HG03095 (cell line): Measurements from ENCODE around the gene CDC42BPG.
"Not testable (repeated sequence)": the region's sequence is repeated elsewhere in the genome, so short reads cannot be mapped to it uniquely, and the experiment has no call there.

Experiments
- ATAC-seq: cut with Tn5 transposase; IDR thresholded peaks from one replicate; pipeline ENCODE4 v1.9.1; 2021; ENCODE audit warnings: moderate library complexity; ENCODE audit not compliant: unreplicated experiment

CDC42BPG gene

GRCh38 chr11:64836448-64837072 is 7.9 kb downstream of the CDC42BPG start:
- no peak for ATAC-seq

DNA sequence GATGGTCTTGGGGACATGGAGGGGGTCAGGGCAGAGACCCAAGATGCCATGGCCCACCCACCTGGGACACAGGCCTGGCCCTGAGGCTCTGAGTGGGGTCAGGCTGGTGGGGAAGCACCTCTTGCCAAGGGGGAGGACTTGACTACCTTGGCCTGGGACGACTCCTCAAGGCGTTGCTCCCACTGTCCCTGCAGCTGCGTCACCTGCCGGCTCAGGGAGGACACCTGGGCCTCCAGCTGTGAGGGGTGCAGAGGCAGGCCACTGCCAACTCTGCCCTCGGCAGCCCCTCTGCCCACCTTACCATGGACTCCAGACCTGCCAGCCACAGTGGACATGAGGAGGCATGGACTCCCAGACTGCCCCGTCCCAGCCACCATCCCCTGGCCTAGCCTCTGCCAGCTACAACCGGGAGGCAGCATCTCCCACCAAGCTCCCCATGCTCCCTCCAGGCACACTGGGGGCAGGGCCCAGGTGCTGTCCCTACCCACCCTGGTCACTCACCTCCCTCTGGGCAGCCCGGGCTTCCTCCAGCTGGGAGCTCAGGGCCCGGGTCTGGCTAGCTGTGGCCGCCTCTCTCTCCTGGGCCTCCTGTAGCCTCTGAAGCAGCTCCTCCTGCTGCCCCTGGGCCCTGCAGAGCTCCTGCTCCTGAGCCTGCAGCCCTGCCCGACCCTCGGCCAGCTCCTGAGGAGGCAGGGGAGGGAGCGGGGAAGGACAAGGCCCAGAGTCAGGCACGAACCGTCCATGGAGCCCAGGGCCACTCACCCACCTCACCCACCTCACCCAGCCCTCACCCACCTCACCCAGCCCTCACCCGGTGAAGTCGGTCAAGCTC is 8.6 kb downstream of the CDC42BPG start:
- no peak for ATAC-seq

DNA sequence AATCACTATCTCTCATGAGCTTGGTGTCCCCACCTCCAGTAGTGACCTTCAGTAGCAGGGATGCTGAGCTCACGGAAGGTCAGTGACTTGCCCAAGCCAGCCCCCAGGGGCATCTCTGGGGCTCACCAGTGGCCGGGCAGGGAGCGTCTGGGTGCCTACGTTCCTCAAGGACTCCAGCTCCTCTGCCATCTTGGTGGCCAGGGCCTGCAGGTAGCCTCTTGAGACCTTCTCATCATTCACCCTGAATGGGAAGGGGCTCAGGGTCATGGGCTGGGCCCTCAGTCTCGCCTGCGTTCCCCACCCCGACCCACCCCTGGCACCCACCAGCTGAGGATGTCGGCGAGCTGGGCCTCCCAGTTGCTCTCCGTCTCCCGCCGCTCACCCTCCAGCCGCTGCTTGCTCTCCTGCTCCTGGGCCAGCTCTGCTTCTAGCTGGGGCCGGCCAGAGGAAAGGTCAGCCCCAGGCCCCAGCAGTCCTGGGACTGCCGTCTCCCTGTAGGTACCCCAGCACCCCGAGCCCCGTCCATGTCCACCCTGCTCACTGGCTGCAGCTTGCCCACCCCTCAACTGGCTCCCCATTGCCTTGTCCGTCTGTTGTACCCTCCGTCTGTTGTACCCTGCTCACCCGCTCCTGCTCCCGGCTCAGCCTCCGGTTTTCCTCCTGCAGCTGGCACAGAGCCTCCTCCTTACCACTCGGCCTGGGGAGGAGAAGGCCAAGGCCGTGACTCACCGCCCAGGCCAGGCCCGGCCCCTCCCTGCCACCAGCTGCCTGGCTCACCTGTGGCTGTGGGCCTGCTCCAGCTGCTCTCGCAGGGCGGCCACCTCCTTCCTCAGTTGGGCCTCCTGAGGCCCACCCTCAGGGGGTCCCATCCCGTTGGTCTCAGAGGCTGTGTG is 9.5 kb downstream of the CDC42BPG start:
- no peak for ATAC-seq

GRCh38 chr11:64834031-64834722 is 10.3 kb downstream of the CDC42BPG start:
- ATAC-seq, result no peak

GRCh38 chr11:64833509-64833908 is 10.9 kb downstream of the CDC42BPG start:
- ATAC-seq, result no peak

DNA sequence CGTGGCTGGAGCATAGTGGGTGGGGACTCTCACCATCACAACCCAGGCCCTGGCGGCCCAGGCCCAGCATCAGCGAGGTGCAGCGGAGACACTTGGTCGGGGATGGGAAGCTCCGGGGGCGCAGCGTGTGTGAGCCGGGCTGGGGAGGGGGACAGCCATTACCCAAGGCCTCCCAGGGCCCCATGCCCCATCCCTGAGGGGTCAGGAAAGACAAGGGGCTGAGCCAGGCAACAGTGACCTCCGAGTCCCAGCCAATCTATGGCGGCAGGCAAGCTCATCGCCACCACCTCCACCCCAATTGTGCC is 11.3 kb downstream of the CDC42BPG start:
- ATAC-seq, result no peak

DNA sequence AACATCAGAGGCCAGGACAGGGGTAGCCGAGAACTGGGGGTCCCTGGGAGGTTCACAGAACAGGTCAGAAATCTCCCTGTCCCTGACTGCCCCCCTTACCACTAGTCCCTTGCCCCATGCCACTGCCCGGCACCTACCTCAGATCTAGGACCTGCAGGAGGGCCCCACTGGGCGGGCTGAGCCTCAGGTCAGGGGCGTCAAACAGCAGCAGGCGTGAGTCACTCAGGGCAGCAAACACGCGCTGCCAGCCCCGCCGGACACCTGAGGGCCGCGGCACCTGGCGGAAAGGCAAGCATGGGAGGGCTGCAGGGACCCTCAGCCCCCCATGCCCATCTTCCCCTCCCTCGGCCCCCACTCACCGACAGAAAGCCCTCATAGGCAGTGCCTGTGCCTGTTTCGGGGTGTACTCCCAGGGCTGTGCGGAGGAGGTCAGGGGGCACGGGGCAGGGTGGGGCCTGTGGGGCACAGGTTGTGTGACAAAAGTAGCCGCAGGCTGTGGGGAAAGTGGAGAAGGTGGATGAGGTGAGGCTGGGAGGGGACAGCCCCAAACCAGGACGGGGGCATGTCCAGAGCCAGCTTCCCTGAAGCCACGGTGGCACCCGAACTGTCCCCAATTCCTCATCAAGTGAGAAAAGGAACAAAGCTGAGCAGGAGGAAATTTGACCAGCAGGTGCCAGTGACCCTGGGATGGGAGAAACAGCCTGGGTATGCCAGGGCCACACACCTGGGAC is 11.8 kb downstream of the CDC42BPG start:
- ATAC-seq, result no peak

- ATAC-seq, result no peak
Measured at GRCh38 chr11:64831411-64831891, 13.0 kb downstream of the CDC42BPG start.

DNA sequence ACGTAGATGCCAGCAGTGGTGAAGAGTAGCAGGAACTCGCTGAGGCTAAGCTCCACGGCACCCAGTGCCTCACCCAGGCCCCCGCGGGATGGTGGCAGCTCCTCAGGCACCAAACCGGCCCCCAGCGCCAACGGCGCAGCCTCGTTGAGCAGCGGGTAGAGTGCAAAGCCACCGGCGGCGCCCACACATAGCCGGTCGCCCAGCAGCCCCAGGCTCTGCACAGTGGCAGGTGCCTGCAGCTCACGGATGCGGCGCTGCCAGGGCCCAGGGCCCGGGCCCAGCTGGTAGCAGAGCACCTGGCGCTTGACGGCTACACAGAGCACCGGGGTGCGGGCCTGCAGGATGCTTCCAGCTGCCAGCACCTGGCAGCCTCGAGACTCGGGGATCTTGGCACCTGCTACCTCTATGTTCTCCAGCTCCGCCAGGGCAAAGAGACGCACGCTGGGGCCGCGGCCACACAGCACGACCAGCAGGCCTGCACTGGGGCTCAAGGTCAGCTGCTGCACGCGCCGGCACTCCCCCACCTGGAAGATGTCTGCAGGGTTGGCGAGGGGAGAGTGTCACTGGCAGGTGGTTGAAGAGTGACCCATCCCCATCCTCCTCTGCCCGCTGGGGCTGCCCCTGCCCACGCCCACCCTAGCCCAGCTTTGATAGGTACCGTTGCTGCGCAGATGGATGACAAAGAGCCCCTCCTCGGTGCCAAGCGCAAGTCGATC is 14.8 kb downstream of the CDC42BPG start:
- no peak for ATAC-seq

- no peak for ATAC-seq
Measured at GRCh38 chr11:64827451-64827839, 17.0 kb downstream of the CDC42BPG start.

GRCh38 chr11:64826578-64827450 is 17.6 kb downstream of the CDC42BPG start:
- no peak for ATAC-seq

- ATAC-seq, result no peak
Measured at GRCh38 chr11:64826062-64826461, 18.4 kb downstream of the CDC42BPG start.

DNA sequence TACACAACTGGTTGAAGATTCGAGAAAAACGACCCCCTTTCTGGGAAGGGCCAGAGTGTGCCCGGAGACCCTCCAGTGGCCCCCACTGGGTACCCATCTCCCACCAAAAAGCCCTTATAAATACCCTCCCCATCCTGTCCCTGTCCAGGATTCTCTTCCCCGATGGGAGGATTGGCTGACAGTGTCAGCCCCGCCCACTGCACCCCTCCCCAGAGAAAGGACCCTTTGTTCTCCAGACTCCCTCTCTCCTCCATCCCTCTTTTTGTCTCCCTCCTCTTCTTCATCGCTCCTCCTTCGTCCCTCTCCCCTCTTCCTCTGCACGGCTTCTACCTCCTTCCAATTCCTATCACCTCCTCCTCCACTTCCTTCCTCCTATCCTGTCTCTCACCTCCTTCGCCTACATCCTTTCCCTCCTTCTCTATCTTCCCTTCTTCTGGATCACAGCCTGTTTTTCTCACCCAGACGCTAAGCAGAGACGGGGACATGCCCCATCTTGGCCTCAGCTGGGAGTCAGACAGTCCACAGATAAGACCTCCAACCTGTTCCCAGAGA is 20.8 kb downstream of the CDC42BPG start:
- no peak for ATAC-seq

DNA sequence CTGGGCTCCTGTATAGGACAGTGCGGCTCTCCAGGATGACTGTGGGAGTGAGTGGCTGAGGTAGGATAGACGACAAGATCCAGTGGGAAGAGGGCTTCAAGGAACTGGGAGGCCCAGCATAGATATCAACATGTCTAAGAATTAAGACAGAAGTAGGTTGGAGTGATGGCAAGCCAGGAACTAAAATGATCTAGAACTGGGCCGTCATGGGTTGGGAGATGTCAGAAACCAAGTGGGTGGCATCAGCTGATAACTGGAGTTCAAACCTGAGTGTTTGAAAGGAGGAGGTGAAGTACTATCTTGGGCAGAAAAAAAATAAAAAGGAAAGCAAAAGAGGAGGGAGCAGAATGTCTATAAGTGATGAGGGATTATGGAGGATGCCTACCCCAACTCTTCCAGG is 27.0 kb downstream of the CDC42BPG start:
- no peak for ATAC-seq

DNA sequence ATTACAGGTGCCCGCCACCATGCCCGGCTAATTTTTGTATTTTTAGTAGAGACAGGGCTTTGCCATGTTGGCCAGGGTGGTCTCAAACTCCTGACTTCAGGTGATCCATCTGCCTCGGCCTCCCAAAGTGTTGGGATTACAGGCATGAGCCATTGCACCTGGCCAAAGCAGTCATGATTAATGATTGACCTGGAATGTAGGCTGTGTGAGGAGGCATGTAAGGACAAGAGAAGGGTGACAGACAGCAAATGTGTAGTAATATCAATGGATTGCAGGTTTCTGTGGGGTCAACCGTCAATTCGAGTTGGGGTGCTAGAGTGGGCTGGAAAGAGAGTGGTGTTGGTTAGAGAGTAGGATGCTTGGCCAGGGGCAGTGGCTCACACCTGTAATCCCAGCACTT is 29.0 kb downstream of the CDC42BPG start:
- ATAC-seq, result not testable (repeated sequence)

DNA sequence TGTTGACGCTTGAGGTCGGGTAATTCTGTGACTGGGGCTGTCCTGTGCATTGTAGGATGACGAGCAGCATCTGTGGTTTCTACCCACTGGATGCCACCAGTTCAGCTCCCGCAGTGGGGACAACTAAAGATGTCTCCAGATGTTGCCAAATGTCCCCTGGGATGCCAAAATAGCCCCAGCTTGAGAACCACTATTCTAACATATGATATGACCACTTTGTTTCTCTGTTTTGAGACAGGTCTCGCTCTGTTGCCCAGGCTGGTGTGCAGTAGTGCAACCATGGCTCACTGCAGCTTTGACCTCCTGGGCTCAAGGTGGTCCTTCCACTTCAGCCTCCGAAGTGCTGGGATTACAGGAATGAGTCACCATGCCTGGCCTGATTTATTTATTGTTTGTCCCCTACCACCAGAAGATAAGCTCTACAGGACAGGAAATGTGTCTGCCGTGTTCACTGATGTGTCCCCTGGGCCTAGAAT is 29.7 kb downstream of the CDC42BPG start:
- ATAC-seq, result peak; percentile 53

DNA sequence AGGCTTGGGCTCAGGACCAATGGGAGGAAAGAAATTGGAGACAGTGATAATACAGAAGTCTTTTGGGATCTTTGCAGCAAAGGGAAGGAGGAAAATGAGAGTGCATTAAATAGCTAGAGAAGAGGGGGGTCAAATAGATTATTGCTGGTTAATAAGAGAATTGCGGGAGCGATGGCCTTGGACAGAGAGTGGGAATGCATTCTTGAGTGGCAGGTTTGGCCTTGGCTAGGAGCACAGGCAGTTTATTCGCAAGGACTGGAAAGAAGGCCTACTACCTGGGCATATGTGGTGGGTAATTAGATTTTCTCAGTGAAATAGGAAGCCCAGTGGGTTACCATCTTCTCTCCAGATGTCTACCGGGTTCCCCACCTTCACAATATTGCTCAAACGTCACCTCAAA is 30.6 kb downstream of the CDC42BPG start:
- no peak for ATAC-seq

- no peak for ATAC-seq
Measured at GRCh38 chr11:64810891-64811272, 33.6 kb downstream of the CDC42BPG start.
